GM12878 (cell line): ENCODE measurements around the gene ITIH1.

Experiments
- EZH2 ChIP-seq: IDR thresholded peaks from 2 replicates; pipeline ENCODE4 v1.6.1; 2012; ENCODE audit warnings: low read depth, mild to moderate bottlenecking, control low read depth, inconsistent platforms, low read length, borderline replicate concordance; ENCODE audit not compliant: control insufficient read depth
- HCFC1 ChIP-seq: fragments of 150-350 bp; IDR thresholded peaks from 2 replicates; pipeline ENCODE4 v1.6.1; 2014; ENCODE audit warnings: low read length
- JUND ChIP-seq: IDR thresholded peaks from 2 replicates; pipeline ENCODE4 v1.6.1; 2012; ENCODE audit warnings: low read depth, mild to moderate bottlenecking, low read length, improper control_type of control experiment, moderate library complexity
- POLR2A ChIP-seq: IDR thresholded peaks from 2 replicates; pipeline ENCODE4 v1.6.1; 2011; ENCODE audit warnings: low read depth, mild to moderate bottlenecking, low read length
- POLR2AphosphoS5 ChIP-seq: IDR thresholded peaks from 2 replicates; pipeline ENCODE4 v1.6.1; 2011; ENCODE audit warnings: mild to moderate bottlenecking, low read length, inconsistent platforms
- RCOR1 ChIP-seq: conservative IDR thresholded peaks from 2 replicates; pipeline ENCODE4 v1.6.1; 2012; ENCODE audit warnings: low read depth, low read length, improper control_type of control experiment
- SMC3 ChIP-seq: IDR thresholded peaks from 2 replicates; pipeline ENCODE4 v1.6.1; 2011; ENCODE audit warnings: low read length, improper control_type of control experiment, borderline replicate concordance
- TCF3 ChIP-seq: IDR thresholded peaks from 2 replicates; pipeline ENCODE4 v1.6.1; 2012; ENCODE audit warnings: low read depth, mild to moderate bottlenecking, low read length, borderline replicate concordance; ENCODE audit not compliant: insufficient read depth
- ZBED1 ChIP-seq: IDR thresholded peaks from 2 replicates; pipeline ENCODE4 v1.6.1; 2016; ENCODE audit warnings: borderline replicate concordance
- ZSCAN29 ChIP-seq: fragments of 450-650 bp; IDR thresholded peaks from 2 replicates; pipeline ENCODE4 v1.6.1; 2017; ENCODE audit warnings: mild to moderate bottlenecking, moderate library complexity
- TF ChIP-seq, protein P1 (sequence below): fragments of 450-650 bp; IDR thresholded peaks from 2 replicates; pipeline ENCODE4 v1.6.1; 2018; ENCODE audit warnings: borderline replicate concordance, mild to moderate bottlenecking; ENCODE audit not compliant: partially characterized antibody
- TF ChIP-seq, protein P2 (sequence below), 3 experiments: IDR thresholded peaks in 2 of 3; conservative IDR thresholded peaks in 1 of 3; 2 replicates each; pipeline ENCODE4 v1.5.1; 2011; ENCODE audit warnings: low read depth in 3 of 3, low read length in 3 of 3, mild to moderate bottlenecking in 3 of 3, control low read depth in 2 of 3, moderate library complexity in 2 of 3, inconsistent platforms in 1 of 3, mixed read lengths in 1 of 3; ENCODE audit not compliant: control insufficient read depth in 2 of 3, insufficient read depth in 1 of 3; ENCODE audit errors: extremely low read depth in 1 of 3

GRCh38 chr3:52805270-52806039 is 28.1 kb downstream of the ITIH1 start:
- TF ChIP-seq POLR2AphosphoS5 (no peak), SMC3 (no peak), EZH2 (no peak), JUND (no peak), POLR2A (no peak), ZBED1 (no peak), ZSCAN29 (no peak), TCF3 (no peak), RCOR1 (no peak), HCFC1 (no peak)
- TF ChIP-seq, protein P1, sequence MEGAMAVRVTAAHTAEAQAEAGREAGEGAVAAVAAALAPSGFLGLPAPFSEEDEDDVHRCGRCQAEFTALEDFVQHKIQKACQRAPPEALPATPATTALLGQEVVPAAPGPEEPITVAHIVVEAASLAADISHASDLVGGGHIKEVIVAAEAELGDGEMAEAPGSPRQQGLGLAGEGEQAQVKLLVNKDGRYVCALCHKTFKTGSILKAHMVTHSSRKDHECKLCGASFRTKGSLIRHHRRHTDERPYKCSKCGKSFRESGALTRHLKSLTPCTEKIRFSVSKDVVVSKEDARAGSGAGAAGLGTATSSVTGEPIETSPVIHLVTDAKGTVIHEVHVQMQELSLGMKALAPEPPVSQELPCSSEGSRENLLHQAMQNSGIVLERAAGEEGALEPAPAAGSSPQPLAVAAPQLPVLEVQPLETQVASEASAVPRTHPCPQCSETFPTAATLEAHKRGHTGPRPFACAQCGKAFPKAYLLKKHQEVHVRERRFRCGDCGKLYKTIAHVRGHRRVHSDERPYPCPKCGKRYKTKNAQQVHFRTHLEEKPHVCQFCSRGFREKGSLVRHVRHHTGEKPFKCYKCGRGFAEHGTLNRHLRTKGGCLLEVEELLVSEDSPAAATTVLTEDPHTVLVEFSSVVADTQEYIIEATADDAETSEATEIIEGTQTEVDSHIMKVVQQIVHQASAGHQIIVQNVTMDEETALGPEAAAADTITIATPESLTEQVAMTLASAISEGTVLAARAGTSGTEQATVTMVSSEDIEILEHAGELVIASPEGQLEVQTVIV: no peak
- TF ChIP-seq, protein P2, sequence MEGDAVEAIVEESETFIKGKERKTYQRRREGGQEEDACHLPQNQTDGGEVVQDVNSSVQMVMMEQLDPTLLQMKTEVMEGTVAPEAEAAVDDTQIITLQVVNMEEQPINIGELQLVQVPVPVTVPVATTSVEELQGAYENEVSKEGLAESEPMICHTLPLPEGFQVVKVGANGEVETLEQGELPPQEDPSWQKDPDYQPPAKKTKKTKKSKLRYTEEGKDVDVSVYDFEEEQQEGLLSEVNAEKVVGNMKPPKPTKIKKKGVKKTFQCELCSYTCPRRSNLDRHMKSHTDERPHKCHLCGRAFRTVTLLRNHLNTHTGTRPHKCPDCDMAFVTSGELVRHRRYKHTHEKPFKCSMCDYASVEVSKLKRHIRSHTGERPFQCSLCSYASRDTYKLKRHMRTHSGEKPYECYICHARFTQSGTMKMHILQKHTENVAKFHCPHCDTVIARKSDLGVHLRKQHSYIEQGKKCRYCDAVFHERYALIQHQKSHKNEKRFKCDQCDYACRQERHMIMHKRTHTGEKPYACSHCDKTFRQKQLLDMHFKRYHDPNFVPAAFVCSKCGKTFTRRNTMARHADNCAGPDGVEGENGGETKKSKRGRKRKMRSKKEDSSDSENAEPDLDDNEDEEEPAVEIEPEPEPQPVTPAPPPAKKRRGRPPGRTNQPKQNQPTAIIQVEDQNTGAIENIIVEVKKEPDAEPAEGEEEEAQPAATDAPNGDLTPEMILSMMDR (IDR thresholded peaks at IDR 0.05 in 2 of 3, conservative IDR thresholded peaks at IDR 0.05 in 1 of 3; ENCODE audit: control insufficient read depth in 2 of 3, extremely low read depth in 1 of 3, insufficient read depth in 1 of 3, low read depth in 3 of 3, low read length in 3 of 3): no peak
